ENCODE measurements around the gene C3orf70. TPM values are rescaled to one million over a fixed set of nuclear protein-coding genes. Genes with fewer than 3 reads are reported as not detected.

The C3orf70 gene
- total RNA-seq, 1 donor from 2014 or later = not detected

DNA sequence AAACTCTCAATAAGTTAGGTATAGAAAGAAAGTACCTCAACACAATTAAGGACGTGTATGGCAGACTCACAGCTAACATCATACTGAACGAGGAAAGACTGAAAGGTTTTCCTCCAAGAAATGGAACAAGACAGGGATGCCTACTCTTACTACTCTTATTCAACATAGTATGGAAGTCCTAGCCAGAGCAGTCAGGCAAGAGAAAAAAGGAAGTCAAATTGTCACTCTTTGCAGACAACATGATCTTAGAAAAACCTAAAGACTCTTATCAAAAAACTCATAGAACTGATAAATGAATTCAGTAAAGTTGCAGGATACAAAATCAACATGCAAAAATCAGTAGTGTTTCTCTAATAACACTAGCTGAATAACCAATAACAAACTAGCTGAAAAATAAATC lies 96.0 kb downstream of the C3orf70 start:
- no peak for DNase-seq (ENCODE audit: low read depth)

DNA sequence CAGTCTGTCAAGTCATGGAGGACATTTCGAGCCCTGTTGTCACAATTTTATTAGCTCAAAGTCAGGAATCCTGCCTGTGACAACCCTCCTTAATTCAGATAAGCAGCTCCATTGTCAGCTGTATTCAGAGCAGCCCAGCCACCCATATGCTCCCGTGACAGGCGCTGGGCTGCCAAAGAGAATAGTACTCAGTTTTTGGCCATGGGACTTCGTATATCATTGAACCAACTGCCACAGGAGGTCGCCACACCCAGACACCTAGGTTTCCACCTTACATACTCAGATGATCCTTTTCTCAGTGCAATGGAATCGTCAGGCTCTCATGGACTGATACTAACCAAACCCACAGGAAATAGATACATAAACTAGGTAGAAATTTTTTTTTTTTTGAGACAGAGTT lies 100.2 kb downstream of the C3orf70 start:
- DNase-seq (ENCODE audit: low read depth) = no peak

DNA sequence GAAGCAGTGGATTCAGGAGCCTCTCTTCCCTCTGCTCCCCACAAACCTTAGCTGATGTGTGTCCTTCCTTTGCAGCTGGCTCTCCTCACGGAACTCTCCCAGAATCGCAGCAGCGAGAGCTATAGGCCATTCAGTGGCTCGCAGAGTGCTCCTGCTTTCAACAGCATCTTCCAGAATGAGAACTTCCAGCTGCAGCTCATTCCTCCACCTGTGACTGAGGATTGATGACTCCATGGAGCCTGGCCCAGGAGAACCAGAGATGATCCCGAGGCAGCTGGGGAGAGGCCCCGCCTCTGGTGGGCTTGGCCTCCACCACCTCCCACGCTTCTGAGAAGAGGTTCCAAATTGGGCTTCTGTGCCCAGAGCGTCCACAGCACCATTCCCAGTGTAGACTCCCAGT lies 101.1 kb downstream of the C3orf70 start:
- DNase-seq (ENCODE audit: low read depth) = no peak

DNA sequence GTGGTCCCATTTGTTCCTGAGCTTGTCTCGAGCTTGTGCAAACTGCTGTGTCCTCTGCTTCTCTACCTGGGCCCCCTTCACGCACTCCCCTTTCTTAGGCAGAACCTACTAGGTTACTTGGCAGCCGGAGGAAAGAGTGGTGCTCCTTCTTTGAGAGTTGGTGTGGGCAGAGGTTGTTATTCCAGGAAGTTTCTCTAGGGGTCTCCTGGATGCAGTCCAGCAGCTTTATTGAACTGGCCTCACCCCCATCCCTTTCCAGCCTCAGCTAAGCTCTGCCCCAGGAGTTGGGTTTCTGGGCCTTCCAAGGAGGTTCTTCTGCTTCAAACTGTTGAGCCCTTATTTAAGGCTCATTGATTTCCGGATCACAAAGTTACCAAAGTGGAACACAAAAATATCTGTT lies 103.2 kb downstream of the C3orf70 start:
- DNase-seq (ENCODE audit: low read depth) = no peak

DNA sequence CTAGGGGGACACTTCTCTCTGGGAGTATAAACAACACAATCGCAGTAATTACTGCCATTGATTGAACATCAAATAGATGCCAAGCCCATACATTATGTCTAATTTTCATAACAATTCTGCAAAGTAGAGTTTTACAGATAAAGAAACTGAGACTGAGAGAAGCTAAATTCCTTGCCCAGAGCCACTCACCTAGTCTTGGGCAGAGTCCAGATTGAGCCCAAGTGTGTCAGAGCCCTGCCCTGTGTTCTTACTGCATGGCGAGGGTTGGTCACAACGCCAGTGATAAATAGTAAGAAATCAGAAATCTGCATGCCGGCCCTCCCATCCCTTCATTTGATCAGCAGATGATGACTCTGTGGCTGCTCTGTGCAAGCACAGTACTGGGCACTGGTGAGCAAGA lies 106.3 kb downstream of the C3orf70 start:
- no peak for DNase-seq (ENCODE audit: low read depth)

DNA sequence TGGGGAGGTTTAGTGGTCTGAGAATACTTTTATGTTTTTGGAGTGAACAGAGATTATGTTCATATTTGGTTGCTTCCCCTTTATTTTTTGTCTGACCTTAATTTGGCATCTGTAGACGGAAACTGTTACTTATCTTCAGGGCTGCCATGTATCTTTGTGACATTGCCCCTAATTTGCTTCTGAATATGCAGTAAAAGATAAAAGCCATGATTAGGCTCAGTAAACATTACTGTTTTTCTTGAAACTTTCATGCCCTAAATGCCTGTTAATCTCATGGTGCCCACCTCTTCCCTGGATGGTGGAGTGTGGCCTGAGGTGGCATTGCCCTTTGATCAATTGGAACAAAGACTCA lies 106.7 kb downstream of the C3orf70 start:
- DNase-seq (ENCODE audit: low read depth) = no peak

DNA sequence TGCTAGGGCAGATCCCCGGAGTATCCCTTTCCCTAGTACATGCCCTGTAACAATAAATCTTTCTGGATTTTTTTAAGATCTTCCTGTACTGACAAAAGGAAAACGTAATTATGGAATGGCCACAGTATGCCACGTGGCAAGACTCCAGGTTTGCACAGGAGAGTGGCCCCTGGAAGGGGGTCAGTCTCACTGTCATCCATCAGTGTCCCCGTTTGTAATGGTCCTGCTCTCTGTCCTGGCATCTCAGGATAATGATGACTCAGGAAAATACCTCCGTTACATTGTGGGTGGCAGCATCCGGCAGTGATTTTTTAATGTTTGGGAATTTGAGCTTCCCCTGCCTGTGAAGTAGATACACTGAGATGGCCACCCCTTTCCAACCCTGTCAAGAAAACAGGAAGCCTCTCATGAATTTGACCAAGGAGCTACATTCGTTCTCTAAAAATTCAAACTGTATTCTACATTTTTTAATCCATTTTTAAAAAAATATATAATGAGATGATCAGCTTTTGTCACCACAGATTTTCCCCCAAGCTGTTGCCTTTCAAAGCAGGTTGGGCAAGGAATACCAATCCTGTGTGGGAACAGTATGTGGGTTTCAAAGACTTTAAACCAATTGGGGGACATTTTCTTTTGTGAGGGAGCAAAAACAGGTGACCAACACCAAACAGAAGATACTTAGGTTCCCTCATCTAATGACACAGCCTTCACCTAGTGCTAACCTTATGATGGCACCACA lies 110.4 kb downstream of the C3orf70 start:
- no peak for DNase-seq (ENCODE audit: low read depth)

DNA sequence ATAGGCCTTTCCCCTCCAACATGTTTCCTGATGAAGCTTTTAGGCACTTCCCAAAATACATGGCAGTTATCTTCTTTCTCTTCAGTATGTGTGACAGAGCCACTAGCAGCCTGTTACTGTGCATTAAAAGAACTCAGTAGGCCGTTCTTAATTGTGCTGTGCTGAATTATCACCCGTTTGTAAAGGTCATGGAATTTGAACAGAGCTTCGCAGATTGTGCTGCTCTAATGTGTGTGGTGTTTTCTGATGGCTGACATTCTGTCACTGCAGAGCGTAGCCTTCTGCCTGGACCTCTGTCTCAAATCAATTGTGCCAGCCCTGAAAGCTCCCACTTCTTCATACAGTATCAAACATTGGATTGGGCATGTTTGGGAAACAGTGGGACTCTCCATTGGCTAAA lies 111.3 kb downstream of the C3orf70 start:
- DNase-seq (ENCODE audit: low read depth) = no peak

DNA sequence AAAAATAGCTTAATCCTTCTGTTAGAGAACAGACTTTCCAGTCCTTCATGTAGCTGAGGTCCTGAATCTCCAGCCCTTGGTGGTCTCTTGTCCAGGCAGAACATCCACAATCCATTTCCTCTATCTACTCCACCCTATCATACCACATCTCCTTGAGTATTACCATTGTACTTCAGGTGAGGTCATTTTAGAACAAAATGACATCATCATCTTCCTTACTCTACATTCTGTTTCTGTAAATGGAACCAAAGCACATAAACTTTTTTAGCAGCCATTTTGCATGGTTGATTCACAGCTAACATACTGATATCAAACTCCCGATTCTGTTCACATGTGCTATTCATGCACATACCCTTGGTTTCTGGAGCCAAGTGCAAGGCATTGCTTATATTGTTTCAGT lies 112.4 kb downstream of the C3orf70 start:
- DNase-seq (ENCODE audit: low read depth) = no peak

DNA sequence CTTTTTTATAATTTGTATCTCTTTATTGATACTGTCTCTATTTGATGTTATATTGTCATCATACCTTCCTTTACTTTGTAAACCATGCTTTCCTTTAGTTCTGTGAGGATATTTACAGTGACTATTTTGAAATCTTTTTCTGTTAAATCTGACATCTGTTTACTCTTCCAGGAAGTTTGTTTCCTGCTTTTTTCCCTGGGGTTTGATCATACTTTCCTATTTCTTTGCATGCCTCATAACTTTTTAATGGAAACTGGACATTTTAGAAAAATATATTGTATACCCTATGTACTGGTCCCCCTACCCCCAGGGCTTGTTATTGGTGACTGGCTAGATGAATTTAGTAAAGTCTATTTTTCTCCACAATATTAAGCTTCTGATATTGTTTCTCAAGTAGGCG lies 115.1 kb downstream of the C3orf70 start:
- no peak for DNase-seq (ENCODE audit: low read depth)

DNA sequence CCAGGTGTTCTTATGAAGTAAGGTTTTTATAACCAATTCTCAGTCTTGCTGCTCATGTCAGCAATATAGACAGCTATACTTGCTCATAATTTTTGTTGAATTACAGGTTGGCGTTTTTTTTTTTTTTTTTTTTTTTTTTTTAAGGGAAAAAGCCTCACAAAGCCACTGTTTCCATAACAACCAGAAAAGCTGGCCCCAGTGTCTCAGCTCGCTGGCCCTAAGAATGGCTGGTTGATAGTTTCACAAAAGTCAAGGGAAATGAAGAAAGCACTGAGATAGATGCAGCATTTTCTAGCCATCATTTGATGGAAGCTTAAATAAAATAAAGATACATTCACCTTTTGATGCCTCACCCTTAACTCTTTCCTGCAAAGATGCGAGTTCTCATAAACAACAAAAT lies 121.9 kb downstream of the C3orf70 start:
- no peak for DNase-seq (ENCODE audit: low read depth)

DNA sequence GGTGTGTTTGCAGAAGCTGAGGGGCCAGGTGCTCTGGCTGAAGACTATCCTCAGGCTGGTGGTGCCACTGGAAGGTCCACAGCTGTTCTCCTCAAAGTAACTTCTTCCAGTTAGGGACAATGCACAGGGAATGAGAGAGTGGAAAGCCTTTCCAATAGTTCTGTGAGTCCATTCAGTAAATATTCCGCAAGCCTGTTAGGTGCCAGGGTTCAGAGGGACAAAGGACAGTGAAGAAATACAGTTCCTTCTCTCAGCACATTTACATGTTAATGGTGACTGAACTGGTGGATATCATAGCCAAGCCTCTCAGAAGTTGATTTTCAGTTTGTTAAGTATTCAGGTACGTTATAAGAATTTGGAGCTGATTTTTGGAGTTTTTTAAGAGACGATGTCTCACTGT lies 122.5 kb downstream of the C3orf70 start:
- DNase-seq (ENCODE audit: low read depth) = no peak

DNA sequence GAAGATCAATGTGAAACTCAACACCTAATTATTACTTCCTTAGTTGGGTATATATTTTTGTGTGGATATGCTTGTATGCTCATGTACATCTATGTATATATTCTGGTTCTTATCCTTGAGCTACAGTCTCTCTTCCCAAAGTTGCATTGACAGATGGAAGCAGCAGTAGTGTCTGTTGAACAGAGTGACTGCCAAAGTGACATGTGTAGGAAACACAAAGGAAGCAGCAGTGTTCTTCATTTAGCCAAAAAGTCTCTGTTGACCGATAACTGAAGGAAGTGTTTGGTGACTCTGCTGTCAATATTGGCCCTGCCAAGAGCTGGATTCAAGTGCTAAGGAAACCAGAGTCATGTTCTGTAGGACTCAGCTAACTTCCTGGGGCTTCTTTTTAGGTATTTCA lies 123.8 kb downstream of the C3orf70 start:
- no peak for DNase-seq (ENCODE audit: low read depth)

DNA sequence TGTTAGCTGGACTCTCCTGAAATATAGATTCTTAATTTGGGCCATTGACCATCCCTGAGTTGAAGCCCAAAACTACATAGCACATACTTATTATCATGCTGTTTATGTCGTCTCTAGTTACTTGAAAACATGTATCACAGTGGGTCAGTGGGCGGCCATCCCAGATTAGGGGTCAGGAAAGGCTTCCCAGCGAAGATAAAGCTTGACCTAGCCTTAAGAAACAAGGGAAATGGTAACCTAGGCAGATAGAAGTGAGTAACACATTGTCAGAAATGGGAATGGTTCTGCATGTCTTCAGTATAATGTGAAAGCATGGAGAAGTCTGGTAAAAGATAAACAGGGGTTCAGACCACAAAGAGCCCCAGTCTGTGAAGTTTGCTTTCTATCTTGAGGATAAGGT lies 124.7 kb downstream of the C3orf70 start:
- DNase-seq (ENCODE audit: low read depth) = no peak

Other genes starting within 250 kb of the C3orf70 start
- gene EHHADH, start 101.0 kb upstream of the C3orf70 start, total RNA-seq = 3.6 and 10.2 TPM in 2 replicates
- 9.4 and 12.1 TPM in 2 replicates for gene MAP3K13, start 210.1 kb upstream of the C3orf70 start, total RNA-seq